ENCODE results near the gene AMPH. TPM values are rescaled to one million over a fixed set of nuclear protein-coding genes. Genes with fewer than 3 reads are reported as not detected.

Gene AMPH
- total RNA-seq, 4 donors from 2014 or later: 2.8 to 41.2 (median 16.7) TPM

DNA sequence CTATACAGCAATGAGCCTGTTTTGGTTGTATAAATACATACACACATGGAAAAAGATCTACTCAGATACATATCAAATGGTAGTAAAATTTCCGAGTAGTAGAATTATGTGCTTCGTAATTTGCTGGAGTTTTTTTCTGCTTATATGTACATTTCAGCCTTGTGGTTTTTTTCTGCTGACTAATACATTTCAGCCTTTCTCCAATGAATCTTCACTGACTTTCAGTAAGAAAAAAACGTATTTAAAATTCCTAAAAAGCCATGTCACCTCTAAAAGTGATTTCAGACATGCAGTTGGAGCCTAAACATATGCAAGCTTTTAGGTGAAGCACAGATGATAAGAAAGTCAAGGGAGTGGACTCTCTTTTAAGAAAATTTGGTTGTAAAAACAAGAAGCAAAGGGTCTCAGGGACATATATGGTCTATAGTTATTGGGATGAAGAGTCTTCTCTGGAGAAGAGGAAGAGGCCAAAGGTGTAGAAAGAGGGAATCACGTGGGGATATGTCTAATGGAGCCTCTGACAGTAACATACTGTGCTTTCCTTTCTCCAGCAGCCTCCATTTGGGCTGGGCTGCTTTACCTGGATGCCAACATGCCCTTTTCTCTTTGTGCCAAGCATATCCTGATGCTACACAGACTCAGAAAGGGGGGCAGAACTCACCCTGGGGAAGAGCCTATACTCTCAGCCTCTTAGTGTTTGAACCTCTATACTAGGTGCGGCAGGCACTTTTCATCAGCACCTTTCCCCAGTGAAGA lies 2.4 kb downstream of the AMPH start:
- ATAC-seq (ENCODE audit: low FRiP score) (no peak), DNase-seq (ENCODE audit: low spot score) (no peak)
- TF ChIP-seq, protein P1, sequence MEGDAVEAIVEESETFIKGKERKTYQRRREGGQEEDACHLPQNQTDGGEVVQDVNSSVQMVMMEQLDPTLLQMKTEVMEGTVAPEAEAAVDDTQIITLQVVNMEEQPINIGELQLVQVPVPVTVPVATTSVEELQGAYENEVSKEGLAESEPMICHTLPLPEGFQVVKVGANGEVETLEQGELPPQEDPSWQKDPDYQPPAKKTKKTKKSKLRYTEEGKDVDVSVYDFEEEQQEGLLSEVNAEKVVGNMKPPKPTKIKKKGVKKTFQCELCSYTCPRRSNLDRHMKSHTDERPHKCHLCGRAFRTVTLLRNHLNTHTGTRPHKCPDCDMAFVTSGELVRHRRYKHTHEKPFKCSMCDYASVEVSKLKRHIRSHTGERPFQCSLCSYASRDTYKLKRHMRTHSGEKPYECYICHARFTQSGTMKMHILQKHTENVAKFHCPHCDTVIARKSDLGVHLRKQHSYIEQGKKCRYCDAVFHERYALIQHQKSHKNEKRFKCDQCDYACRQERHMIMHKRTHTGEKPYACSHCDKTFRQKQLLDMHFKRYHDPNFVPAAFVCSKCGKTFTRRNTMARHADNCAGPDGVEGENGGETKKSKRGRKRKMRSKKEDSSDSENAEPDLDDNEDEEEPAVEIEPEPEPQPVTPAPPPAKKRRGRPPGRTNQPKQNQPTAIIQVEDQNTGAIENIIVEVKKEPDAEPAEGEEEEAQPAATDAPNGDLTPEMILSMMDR (IDR thresholded peaks at IDR 0.05): no peak

DNA sequence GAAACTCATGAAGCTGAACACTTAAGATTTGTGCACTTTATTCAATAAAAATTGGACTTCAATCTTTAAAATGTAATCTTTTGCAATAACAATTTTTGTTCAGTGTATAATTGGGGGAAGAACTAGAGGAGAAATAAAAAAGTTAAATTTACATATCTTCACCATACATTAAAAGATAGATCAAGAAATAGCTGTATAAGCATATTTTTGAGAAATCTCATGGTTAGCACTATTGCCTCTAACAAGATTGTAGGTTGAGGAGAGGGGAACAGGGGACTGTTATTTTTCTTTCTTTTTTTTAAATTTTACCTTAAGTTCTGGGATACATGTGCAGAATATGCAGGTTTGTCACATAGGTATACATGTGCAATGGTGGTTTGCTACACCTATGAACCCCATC lies 5.3 kb downstream of the AMPH start:
- DNase-seq (ENCODE audit: low spot score): no peak

DNA sequence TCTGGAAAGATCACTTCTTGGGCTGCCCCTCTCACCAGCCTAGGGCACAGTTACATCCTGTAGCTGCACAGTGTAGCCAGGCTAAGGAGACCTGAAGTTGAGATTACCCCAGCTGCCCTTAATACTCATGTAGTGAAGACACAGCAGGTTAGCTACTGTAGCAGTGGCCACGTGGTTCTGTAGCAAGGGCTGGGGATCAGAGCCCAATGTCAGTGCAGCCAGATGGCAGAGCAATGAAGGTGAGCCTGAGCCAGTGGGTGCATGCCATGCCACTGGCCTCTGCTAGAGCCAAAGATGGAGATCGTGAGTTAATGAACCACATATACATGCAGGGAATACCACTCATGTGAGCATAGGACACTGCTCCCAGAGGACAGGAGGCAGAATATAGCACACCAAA lies 15.5 kb downstream of the AMPH start:
- ATAC-seq (ENCODE audit: low FRiP score): no peak
- DNase-seq (ENCODE audit: low spot score): no peak
- TF ChIP-seq, protein P1 (IDR thresholded peaks at IDR 0.05): no peak

More for the DNA sequence above, 5.3 kb downstream of the AMPH start:
- ATAC-seq (ENCODE audit: low FRiP score): no peak
- TF ChIP-seq, protein P1 (IDR thresholded peaks at IDR 0.05): no peak

DNA sequence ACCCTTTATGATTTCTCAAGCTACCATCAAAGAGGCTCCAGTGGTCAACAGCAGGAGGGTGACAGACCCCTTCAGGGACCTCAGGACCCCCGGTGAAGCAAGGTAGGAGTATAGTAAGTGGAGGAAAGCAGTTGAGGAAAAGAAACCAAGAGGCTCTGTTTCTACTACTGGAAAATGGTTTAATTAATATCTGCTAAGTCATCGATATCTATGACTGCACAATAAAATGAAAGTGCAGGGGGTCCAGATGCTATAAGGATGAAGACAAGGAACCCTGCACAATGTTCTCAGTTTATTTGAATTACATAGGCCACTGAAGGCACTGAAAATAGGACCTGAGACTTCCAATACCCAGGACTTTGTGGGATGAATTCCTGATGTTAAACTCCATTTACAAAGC lies 23.7 kb downstream of the AMPH start:
- TF ChIP-seq, protein P1 (IDR thresholded peaks at IDR 0.05): no peak
- DNase-seq (ENCODE audit: low spot score) (no peak), ATAC-seq (ENCODE audit: low FRiP score) (no peak)

DNA sequence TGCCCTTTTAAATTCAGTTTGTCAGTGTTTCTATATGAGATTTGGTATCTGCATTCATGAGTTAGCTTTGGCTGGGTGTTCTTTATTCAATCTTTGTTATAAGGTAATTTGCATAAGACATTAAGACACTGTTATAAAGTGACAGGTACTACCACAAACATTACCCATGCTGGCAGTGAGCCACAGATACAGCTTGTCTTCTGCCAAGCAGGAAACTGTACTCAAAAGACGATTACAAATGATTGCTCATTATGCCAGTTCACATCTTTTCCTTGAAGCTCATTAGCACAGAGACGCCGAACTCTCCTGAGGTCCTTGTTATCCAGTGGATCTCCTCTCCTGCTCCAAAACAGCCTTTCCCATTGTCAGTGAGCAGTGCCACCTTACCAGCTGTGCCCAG lies 30.4 kb downstream of the AMPH start:
- TF ChIP-seq, protein P1 (IDR thresholded peaks at IDR 0.05): no peak
- DNase-seq (ENCODE audit: low spot score) (no peak), ATAC-seq (ENCODE audit: low FRiP score) (no peak)

DNA sequence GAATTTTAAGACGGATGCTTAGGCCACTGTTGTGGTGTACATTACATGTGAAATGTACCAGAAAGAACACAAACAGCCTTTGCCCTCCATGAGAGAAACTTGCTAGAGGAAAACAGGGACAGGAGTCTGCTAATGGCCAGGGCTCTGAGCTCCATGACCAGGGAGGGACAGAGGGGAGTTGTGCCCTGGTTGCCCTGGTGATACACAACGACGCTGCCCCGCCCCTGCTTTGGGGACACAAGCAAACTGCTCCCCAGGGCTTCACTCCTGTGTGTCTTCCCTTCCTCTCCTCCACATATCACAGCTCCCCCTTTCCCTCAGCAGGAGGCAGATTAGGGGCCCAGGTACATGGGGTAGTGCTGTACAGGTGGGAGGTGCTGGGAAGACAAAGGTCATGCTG lies 36.2 kb downstream of the AMPH start:
- ATAC-seq (ENCODE audit: low FRiP score) (no peak), DNase-seq (ENCODE audit: low spot score) (no peak)
- TF ChIP-seq, protein P1 (IDR thresholded peaks at IDR 0.05): no peak

DNA sequence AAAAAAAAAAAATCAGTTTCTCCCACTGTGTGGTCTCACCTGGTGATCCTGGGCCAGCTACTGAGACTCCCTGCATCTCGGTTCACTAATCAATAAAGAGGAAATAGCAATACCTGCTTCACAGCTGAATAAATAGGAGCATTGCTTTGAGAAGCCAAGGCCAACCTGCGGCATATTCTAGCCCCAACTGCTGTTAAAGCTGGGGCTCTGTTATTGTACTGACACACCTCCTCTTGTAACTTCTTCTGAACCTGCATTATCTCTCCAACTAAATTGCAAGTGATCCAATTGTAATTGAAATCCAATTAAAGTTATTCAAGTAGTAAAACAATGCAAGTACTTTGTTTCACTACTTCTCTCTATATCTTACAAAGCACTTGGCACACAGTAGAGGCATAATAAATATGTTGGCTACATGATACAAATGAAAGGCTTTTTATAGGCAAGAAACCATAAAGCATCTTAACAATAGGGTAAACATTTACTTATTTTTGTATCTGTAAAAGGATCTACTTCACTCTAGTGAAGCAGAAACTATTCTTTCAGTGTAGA lies 38.4 kb downstream of the AMPH start:
- TF ChIP-seq, protein P1 (IDR thresholded peaks at IDR 0.05): no peak

More for the DNA sequence above, 38.4 kb downstream of the AMPH start:
- no peak for ATAC-seq (ENCODE audit: low FRiP score)
- DNase-seq (ENCODE audit: low spot score): no peak

Measured in omental fat pad (tissue), 4 donors.